ENCODE data around the gene ERGIC1.

GRCh38 chr5:172984244-172984953 lies 150.3 kb downstream of the ERGIC1 start:
- TF ChIP-seq POLR2A (IDR thresholded peaks at IDR 0.05): no peak
- peak in 5 of 6 experiments; percentile 22 to 54 (median 46) for TF ChIP-seq CTCF (IDR thresholded peaks at IDR 0.05)
